ENCODE results near the gene GTF2A1. TPM values are rescaled to one million over a fixed set of nuclear protein-coding genes. Genes with fewer than 3 reads are reported as not detected.

GTF2A1 gene
- polyA plus RNA-seq, 3 donors = 7.9 to 15.8 (median 9.2) TPM

DNA sequence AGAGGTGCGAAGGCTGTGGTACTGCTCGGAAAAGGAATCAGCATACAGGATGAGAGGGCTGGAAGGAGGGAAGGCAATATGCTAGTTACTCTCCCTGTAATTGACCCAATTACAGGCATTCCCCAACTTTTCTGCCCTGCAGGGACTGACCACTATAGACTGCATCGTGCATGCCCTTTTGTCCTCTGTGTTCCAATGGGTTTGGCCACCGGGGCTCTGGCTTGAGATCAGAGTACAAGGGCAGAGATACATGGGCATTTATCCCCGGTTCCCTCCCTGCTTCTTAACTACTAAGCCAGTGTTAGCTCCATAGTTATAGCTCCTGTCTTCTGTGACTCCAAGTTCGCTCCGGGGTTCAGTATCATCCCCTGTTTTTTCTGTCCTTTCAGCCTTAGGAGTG is 59.7 kb downstream of the GTF2A1 start:
- peaks cover 0 to 2% (median 2%) of the 10 kb centered on the region in 3 donors for H3K27me3 Mint-ChIP-seq (ENCODE audit: low read depth in 3 of 3)
- Histone ChIP-seq H3K36me3 (replicated peaks in 1 of 2; ENCODE audit: control insufficient read depth in 1 of 2, insufficient read depth in 2 of 2, low read length in 2 of 2) (no peaks in the 10 kb centered on the region), H3K27me3 (ENCODE audit: control insufficient read depth in 2 of 2, insufficient read depth in 2 of 2, low read length in 2 of 2) (no peaks in the 10 kb centered on the region), H3K9ac (ENCODE audit: insufficient read depth, low read length, poor library complexity, severe bottlenecking) (no peak overlapping the region), H3K4me2 (replicated peaks; ENCODE audit: extremely low read depth, low read length, poor library complexity, severe bottlenecking) (no peak overlapping the region), H3K27ac (ENCODE audit: low read depth in 1 of 2, low read length in 2 of 2) (no peak overlapping the region), H3K9me3 (replicated peaks in 1 of 2; ENCODE audit: control insufficient read depth in 1 of 2, insufficient read depth in 1 of 2, low read length in 2 of 2) (peaks cover 0 to 4% of the 10 kb centered on the region in 2 donors), H3K4me1 (ENCODE audit: control insufficient read depth in 1 of 2, insufficient read depth in 2 of 2, low read length in 2 of 2) (peaks cover 23 to 36% of the 10 kb centered on the region in 2 donors), H3K79me2 (ENCODE audit: insufficient read depth, low read length) (no peaks in the 10 kb centered on the region), H4K20me1 (ENCODE audit: insufficient read depth, low read length) (no peaks in the 10 kb centered on the region), H2AFZ (ENCODE audit: insufficient read depth, low read depth, low read length, poor library complexity, severe bottlenecking) (no peak overlapping the region), H3K4me3 (replicated peaks in 1 of 3; ENCODE audit: low read depth in 2 of 3, low read length in 3 of 3) (no peak overlapping the region)
- peaks cover 40% of the 10 kb centered on the region for H3K4me1 Mint-ChIP-seq
- H3K9me3 Mint-ChIP-seq = peaks cover 0 to 4% (median 0%) of the 10 kb centered on the region in 7 donors
- peak overlapping the region in 1 of 7 donors; percentile 23 for H3K27ac Mint-ChIP-seq
- intact Hi-C loops (cut with micrococcal nuclease) = loop anchor here in 1 of 2 donors (10.0 kb wide), 1 partner anchor 206 kb away; the partner anchor contains the start of gene TSHR
- no peak for DNase-seq
- H3K4me3 Mint-ChIP-seq = no peak overlapping the region
- WGBS (ENCODE audit: insufficient coverage) = 96% methylated on average over 4 of the region's 7 CpGs
- TF ChIP-seq, protein P1, sequence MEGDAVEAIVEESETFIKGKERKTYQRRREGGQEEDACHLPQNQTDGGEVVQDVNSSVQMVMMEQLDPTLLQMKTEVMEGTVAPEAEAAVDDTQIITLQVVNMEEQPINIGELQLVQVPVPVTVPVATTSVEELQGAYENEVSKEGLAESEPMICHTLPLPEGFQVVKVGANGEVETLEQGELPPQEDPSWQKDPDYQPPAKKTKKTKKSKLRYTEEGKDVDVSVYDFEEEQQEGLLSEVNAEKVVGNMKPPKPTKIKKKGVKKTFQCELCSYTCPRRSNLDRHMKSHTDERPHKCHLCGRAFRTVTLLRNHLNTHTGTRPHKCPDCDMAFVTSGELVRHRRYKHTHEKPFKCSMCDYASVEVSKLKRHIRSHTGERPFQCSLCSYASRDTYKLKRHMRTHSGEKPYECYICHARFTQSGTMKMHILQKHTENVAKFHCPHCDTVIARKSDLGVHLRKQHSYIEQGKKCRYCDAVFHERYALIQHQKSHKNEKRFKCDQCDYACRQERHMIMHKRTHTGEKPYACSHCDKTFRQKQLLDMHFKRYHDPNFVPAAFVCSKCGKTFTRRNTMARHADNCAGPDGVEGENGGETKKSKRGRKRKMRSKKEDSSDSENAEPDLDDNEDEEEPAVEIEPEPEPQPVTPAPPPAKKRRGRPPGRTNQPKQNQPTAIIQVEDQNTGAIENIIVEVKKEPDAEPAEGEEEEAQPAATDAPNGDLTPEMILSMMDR (IDR thresholded peaks at IDR 0.05) = no peak
- peaks cover 0 to 3% of the 10 kb centered on the region in 2 donors for H3K36me3 Mint-ChIP-seq

DNA sequence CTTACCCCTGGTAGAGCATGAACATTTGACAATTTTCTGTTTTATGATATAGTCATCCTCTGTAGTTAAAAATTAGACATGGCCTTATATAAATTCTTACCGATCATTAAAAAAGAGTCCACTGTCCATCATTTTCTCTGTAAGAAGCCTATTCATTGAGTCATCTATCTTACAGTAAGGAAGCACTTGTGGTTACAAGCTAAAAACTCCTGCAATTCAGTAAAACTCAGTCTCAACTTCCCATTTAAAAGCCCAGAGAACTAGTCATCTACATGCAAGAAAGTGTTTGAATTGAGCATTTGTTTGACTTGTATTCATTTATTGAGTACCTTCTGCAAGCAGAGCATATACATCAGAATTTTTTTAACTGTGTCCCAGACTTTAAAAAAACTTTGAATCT is 63.3 kb downstream of the GTF2A1 start:
- Mint-ChIP-seq H3K36me3 (peaks cover 0 to 3% of the 10 kb centered on the region in 2 donors), H3K4me1 (peaks cover 22% of the 10 kb centered on the region), H3K9me3 (peaks cover 0 to 3% (median 0%) of the 10 kb centered on the region in 7 donors), H3K27me3 (ENCODE audit: low read depth in 3 of 3) (peaks cover 0 to 2% (median 2%) of the 10 kb centered on the region in 3 donors), H3K27ac (peak overlapping the region in 2 of 7 donors; percentile 7 to 33), H3K4me3 (no peak overlapping the region)
- H3K4me3 ChIP-seq (replicated peaks in 1 of 3; ENCODE audit: low read depth in 2 of 3, low read length in 3 of 3) = no peak overlapping the region
- H3K4me2 ChIP-seq (replicated peaks; ENCODE audit: extremely low read depth, low read length, poor library complexity, severe bottlenecking) = no peak overlapping the region
- H3K4me1 ChIP-seq (ENCODE audit: control insufficient read depth in 1 of 2, insufficient read depth in 2 of 2, low read length in 2 of 2) = peaks cover 10 to 20% of the 10 kb centered on the region in 2 donors
- no peaks in the 10 kb centered on the region for H4K20me1 ChIP-seq (ENCODE audit: insufficient read depth, low read length)
- no peaks in the 10 kb centered on the region for H3K79me2 ChIP-seq (ENCODE audit: insufficient read depth, low read length)
- no peaks in the 10 kb centered on the region for H3K27me3 ChIP-seq (ENCODE audit: control insufficient read depth in 2 of 2, insufficient read depth in 2 of 2, low read length in 2 of 2)
- peak overlapping the region in 1 of 2 donors; percentile 7 for H3K27ac ChIP-seq (ENCODE audit: low read depth in 1 of 2, low read length in 2 of 2)
- no peak overlapping the region for H3K9ac ChIP-seq (ENCODE audit: insufficient read depth, low read length, poor library complexity, severe bottlenecking)
- intact Hi-C loops (cut with micrococcal nuclease) = no loop called here
- no peaks in the 10 kb centered on the region for H3K9me3 ChIP-seq (replicated peaks in 1 of 2; ENCODE audit: control insufficient read depth in 1 of 2, insufficient read depth in 1 of 2, low read length in 2 of 2)
- DNase-seq = peak; percentile 38 to 61 (median 54)
- no CpG with 5 or more reads among the region's 1 CpG for WGBS (ENCODE audit: insufficient coverage)
- H3K36me3 ChIP-seq (replicated peaks in 1 of 2; ENCODE audit: control insufficient read depth in 1 of 2, insufficient read depth in 2 of 2, low read length in 2 of 2) = no peaks in the 10 kb centered on the region
- no peak overlapping the region for H2AFZ ChIP-seq (ENCODE audit: insufficient read depth, low read depth, low read length, poor library complexity, severe bottlenecking)
- TF ChIP-seq, protein P1 (IDR thresholded peaks at IDR 0.05) = no peak

Data from CD14-positive monocyte (primary cell).